Measurements from ENCODE around the gene ABCC12. TPM values are rescaled to one million over a fixed set of nuclear protein-coding genes. Genes with fewer than 3 reads are reported as not detected.

The ABCC12 gene
- polyA plus RNA-seq, 1 experiment, result not detected

- ChIA-PET CTCF (interaction anchor here (1.2 kb wide), 1 partner anchor 21 kb away, joined by 5 read pairs; no protein-coding TSS in a partner anchor), POLR2A (no interaction called here)
- no peak for TF ChIP-seq CTCF (IDR thresholded peaks at IDR 0.05; ENCODE audit: insufficient read depth, low read depth, low read length)
- no peaks in the 10 kb centered on the region for H3K36me3 ChIP-seq (ENCODE audit: control insufficient read depth, insufficient read depth, low read length)
- no peak for DNase-seq (ENCODE audit: low read depth)
- H3K27me3 ChIP-seq (ENCODE audit: control insufficient read depth, insufficient read depth, low read length), result 0 out of 2 replicates have a peak, but pooled peaks cover 3% of the 10 kb centered on the region
- no peak overlapping the region for H3K4me3 ChIP-seq (ENCODE audit: low read depth, low read length)
Measured at GRCh38 chr16:48143812-48144368, 11.9 kb downstream of the ABCC12 start.

GRCh38 chr16:48140821-48141220, 15.0 kb downstream of the ABCC12 start:
- POLR2A ChIA-PET, result no interaction called here
- 0 out of 2 replicates have a peak, but pooled peaks cover 3% of the 10 kb centered on the region for H3K27me3 ChIP-seq (ENCODE audit: control insufficient read depth, insufficient read depth, low read length)
- CTCF ChIA-PET, result no interaction called here
- H3K4me3 ChIP-seq (ENCODE audit: low read depth, low read length), result no peak overlapping the region
- no peak for TF ChIP-seq CTCF (IDR thresholded peaks at IDR 0.05; ENCODE audit: insufficient read depth, low read depth, low read length)
- no peak for DNase-seq (ENCODE audit: low read depth)
- no peaks in the 10 kb centered on the region for H3K36me3 ChIP-seq (ENCODE audit: control insufficient read depth, insufficient read depth, low read length)

- Histone ChIP-seq H3K4me3 (ENCODE audit: low read depth, low read length) (no peak overlapping the region), H3K27me3 (ENCODE audit: control insufficient read depth, insufficient read depth, low read length) (0 out of 2 replicates have a peak, but pooled peaks cover 3% of the 10 kb centered on the region), H3K36me3 (ENCODE audit: control insufficient read depth, insufficient read depth, low read length) (no peaks in the 10 kb centered on the region)
- ChIA-PET POLR2A (no interaction called here), CTCF (interaction anchor here (0.6 to 1.6 kb wide), 3 partner anchors 11 to 998 kb away, joined by 3 to 5 read pairs (median 3); no protein-coding TSS in a partner anchor)
- no peak for TF ChIP-seq CTCF (IDR thresholded peaks at IDR 0.05; ENCODE audit: insufficient read depth, low read depth, low read length)
- no peak for DNase-seq (ENCODE audit: low read depth)
Measured at GRCh38 chr16:48139517-48139916, 16.3 kb downstream of the ABCC12 start.

GRCh38 chr16:48138543-48138942, 17.2 kb downstream of the ABCC12 start:
- TF ChIP-seq CTCF (IDR thresholded peaks at IDR 0.05; ENCODE audit: insufficient read depth, low read depth, low read length), result no peak
- DNase-seq (ENCODE audit: low read depth), result no peak
- 0 out of 2 replicates have a peak, but pooled peaks cover 3% of the 10 kb centered on the region for H3K27me3 ChIP-seq (ENCODE audit: control insufficient read depth, insufficient read depth, low read length)
- H3K4me3 ChIP-seq (ENCODE audit: low read depth, low read length), result no peak overlapping the region
- ChIA-PET POLR2A (no interaction called here), CTCF (interaction anchor here (1.3 to 2.0 kb wide), 5 partner anchors 10 to 995 kb away, joined by 4 to 5 read pairs (median 5); partner anchors contain the start of gene NETO2)
- no peaks in the 10 kb centered on the region for H3K36me3 ChIP-seq (ENCODE audit: control insufficient read depth, insufficient read depth, low read length)

- Histone ChIP-seq H3K36me3 (ENCODE audit: control insufficient read depth, insufficient read depth, low read length) (no peaks in the 10 kb centered on the region), H3K4me3 (ENCODE audit: low read depth, low read length) (no peak overlapping the region), H3K27me3 (ENCODE audit: control insufficient read depth, insufficient read depth, low read length) (0 out of 2 replicates have a peak, but pooled peaks cover 3% of the 10 kb centered on the region)
- TF ChIP-seq CTCF (IDR thresholded peaks at IDR 0.05; ENCODE audit: insufficient read depth, low read depth, low read length), result no peak
- no peak for DNase-seq (ENCODE audit: low read depth)
- CTCF ChIA-PET, result interaction anchor here (0.8 to 2.0 kb wide), 6 partner anchors 10 to 994 kb away, joined by 3 to 5 read pairs (median 4); partner anchors contain the start of gene NETO2
- POLR2A ChIA-PET, result no interaction called here
Measured at GRCh38 chr16:48137822-48138221, 18.0 kb downstream of the ABCC12 start.

Measured in BJ (cell line).